ENCODE data around the gene APPL1.
A peak's percentile ranks its signal among the peaks of the same experiment; 100 is the strongest.

The APPL1 gene

GRCh38 chr3:57227204-57227929 is at the start of gene APPL1:
Gene APPL1 (plus strand): TSS chr3:57227729. CDS start chr3:57227884, 155 bp downstream.
- DNase-seq = peak; percentile 97

GRCh38 chr3:57179580-57180410 is 47.7 kb upstream of the APPL1 start:
- DNase-seq = no peak

- no peak for DNase-seq
These were observed 43.0 kb upstream of the APPL1 start for GRCh38 chr3:57184526-57184925.

- DNase-seq = no peak
These were observed 35.5 kb upstream of the APPL1 start for GRCh38 chr3:57192028-57192427.

GRCh38 chr3:57194641-57195040 is 32.9 kb upstream of the APPL1 start:
- no peak for DNase-seq

GRCh38 chr3:57199895-57200297 is 27.6 kb upstream of the APPL1 start, which contains the start of gene HESX1:
Gene HESX1 (minus strand): TSS chr3:57199978. CDS start chr3:57199918, 60 bp downstream.
- DNase-seq = no peak

- DNase-seq = no peak
These were observed 21.1 kb upstream of the APPL1 start for GRCh38 chr3:57206423-57206822.

- DNase-seq = no peak
These were observed 5.6 kb upstream of the APPL1 start for GRCh38 chr3:57221883-57222282.

- DNase-seq = no peak
These were observed 2.7 kb upstream of the APPL1 start for GRCh38 chr3:57224856-57225255.

- DNase-seq = no peak
These were observed 1.4 kb upstream of the APPL1 start for GRCh38 chr3:57226176-57226575.

- DNase-seq = peak; percentile 68
These were observed 612 bp downstream of the APPL1 start for GRCh38 chr3:57227930-57228751.

GRCh38 chr3:57230006-57230405 is 2.5 kb downstream of the APPL1 start:
- DNase-seq = no peak

GRCh38 chr3:57233799-57234198 is 6.3 kb downstream of the APPL1 start:
- no peak for DNase-seq

GRCh38 chr3:57234613-57235575 is 7.4 kb downstream of the APPL1 start:
- no peak for DNase-seq

- no peak for DNase-seq
These were observed 17.4 kb downstream of the APPL1 start for GRCh38 chr3:57244946-57245345.

GRCh38 chr3:57252404-57252803 is 24.9 kb downstream of the APPL1 start:
- DNase-seq = no peak

- DNase-seq = no peak
These were observed 29.3 kb downstream of the APPL1 start for GRCh38 chr3:57256844-57257243.

GRCh38 chr3:57257678-57258077 is 30.1 kb downstream of the APPL1 start:
- no peak for DNase-seq

GRCh38 chr3:57261119-57261518 is 33.6 kb downstream of the APPL1 start:
- no peak for DNase-seq

- no peak for DNase-seq
These were observed 34.4 kb downstream of the APPL1 start for GRCh38 chr3:57261929-57262328.

- DNase-seq = no peak
These were observed 40.9 kb downstream of the APPL1 start for GRCh38 chr3:57268416-57268815.

GRCh38 chr3:57274845-57275244 is 47.3 kb downstream of the APPL1 start:
- DNase-seq = no peak

All from femur (tissue), 1 donor.